Left ventricle myocardium inferior (tissue), 1 donor: ENCODE data around the gene FAT4. TPM values are rescaled to one million over a fixed set of nuclear protein-coding genes. Genes with fewer than 3 reads are reported as not detected.

Source experiments
- DNase-seq: peaks from one replicate; pipeline ENCODE4 v3.0.0-alpha.2; 2020
- H3K27ac ChIP-seq: fragments of 200-600 bp; replicated peaks from 2 replicates; pipeline ENCODE4 v1.8.0; 2021
- H3K27me3 ChIP-seq: fragments of 200-600 bp; 2 replicates; pipeline ENCODE4 v1.8.0; 2021; ENCODE audit warnings: low read depth
- H3K36me3 ChIP-seq: fragments of 200-600 bp; 2 replicates; pipeline ENCODE4 v1.8.0; 2021
- H3K4me1 ChIP-seq: fragments of 200-600 bp; 2 replicates; pipeline ENCODE4 v1.8.0; 2021
- H3K4me3 ChIP-seq: fragments of 200-600 bp; 2 replicates; pipeline ENCODE4 v1.8.0; 2021; ENCODE audit warnings: mild to moderate bottlenecking, moderate library complexity
- H3K9me3 ChIP-seq: fragments of 200-600 bp; replicated peaks from 2 replicates; pipeline ENCODE4 v1.8.0; 2021
- intact Hi-C: fragments of 100-400 bp; cut with micrococcal nuclease; formaldehyde crosslinking; loops from one replicate; pipeline ENCODE4 v1.11.0; 2022
- total RNA-seq: library from RNA; stranded (reverse); fragmentation: NEBNext Ultra II Directional; extraction: Animal tissue kit (Norgen Biotek cat#: 25700); gene quantifications from one replicate; pipeline ENCODE4 v1.2.1, GENCODE V29; 2021
- TF ChIP-seq, protein P1 (sequence below): fragments of 200-600 bp; IDR thresholded peaks from 2 replicates; pipeline ENCODE4 v1.8.0; 2021; ENCODE audit warnings: antibody characterized with exemption, mild to moderate bottlenecking, borderline replicate concordance
- donor health status: DM: no; HTN: yes; CAD: no; lungs with severe emphysema.

Gene FAT4
- total RNA-seq, 1 donor from 2014 or later: 6.7 TPM

DNA sequence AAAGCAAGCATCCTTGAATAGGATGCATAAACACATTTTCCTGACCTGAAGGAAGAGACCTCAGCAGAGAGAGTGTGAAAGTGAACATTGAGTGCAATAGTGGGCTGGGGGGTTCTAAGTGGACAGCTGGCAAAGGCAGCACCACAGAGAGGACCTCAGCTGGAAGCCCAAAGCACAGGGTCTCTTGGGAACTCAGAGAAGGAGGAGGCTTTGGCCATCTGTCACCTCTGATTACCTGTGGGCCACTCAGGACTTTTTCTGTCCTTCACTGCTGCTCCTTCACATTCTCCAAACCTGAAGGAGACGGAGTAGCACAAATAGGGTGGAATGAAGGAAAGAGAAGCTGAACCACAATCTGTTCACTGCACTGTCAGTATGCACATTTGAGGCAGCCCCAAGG, 37.9 kb upstream of the FAT4 start:
- TF ChIP-seq, protein P1, sequence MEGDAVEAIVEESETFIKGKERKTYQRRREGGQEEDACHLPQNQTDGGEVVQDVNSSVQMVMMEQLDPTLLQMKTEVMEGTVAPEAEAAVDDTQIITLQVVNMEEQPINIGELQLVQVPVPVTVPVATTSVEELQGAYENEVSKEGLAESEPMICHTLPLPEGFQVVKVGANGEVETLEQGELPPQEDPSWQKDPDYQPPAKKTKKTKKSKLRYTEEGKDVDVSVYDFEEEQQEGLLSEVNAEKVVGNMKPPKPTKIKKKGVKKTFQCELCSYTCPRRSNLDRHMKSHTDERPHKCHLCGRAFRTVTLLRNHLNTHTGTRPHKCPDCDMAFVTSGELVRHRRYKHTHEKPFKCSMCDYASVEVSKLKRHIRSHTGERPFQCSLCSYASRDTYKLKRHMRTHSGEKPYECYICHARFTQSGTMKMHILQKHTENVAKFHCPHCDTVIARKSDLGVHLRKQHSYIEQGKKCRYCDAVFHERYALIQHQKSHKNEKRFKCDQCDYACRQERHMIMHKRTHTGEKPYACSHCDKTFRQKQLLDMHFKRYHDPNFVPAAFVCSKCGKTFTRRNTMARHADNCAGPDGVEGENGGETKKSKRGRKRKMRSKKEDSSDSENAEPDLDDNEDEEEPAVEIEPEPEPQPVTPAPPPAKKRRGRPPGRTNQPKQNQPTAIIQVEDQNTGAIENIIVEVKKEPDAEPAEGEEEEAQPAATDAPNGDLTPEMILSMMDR: no peak
- DNase-seq: no peak
- no peaks in the 10 kb centered on the region for H3K36me3 ChIP-seq
- intact Hi-C loops: no loop called here
- no peak overlapping the region for H3K4me3 ChIP-seq
- no peaks in the 10 kb centered on the region for H3K9me3 ChIP-seq
- H3K4me1 ChIP-seq: no peaks in the 10 kb centered on the region
- no peak overlapping the region for H3K27ac ChIP-seq
- no peaks in the 10 kb centered on the region for H3K27me3 ChIP-seq

DNA sequence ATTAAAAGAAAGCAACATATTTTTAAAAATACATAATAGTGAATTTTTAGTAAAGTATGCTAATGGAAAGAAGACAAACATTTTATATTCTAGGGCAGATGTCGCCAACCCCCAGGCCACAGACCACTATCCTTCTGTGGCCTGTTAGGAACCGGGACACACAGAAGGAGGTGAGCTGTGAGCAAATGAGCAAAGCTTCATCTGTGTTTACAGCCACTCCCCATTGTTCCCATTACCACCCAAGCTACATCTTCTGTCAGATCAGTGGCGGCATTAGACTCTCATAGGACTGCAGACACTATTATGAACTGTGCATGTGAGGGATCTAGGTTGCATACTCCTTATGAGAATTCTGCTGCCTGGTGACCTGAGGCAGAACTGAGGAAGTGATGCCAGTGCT, 37.0 kb upstream of the FAT4 start:
- H3K27ac ChIP-seq: no peak overlapping the region
- intact Hi-C loops: no loop called here
- TF ChIP-seq, protein P1: no peak

DNA sequence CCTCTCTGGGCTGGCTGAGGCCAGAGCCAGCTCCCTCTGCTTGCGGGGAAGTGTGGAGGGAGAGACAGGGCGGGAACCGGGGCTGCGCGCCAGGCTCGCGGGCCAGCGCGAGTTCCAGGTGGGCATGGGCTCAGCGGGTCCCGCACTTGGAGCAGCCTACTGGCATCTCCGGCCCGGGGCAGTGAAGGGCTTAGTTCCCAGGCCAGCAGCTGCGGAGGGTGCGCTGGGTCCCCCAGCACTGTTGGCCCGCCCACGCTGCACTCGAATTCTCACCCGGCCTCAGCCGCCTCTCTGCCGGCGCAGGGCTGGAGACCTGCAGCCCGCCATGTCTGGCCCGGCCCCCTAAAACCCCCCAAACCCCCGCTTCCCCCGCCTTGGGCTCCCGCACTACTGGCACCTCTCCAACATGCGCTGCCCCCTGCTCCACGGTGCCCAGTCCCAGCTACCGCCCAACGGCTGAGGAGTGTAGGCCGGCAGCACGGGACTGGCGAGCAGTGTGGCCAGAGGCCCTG, 33.8 kb upstream of the FAT4 start:
- Histone ChIP-seq H3K9me3 (no peaks in the 10 kb centered on the region), H3K36me3 (no peaks in the 10 kb centered on the region), H3K4me3 (no peak overlapping the region), H3K27me3 (no peaks in the 10 kb centered on the region), H3K4me1 (no peaks in the 10 kb centered on the region), H3K27ac (no peak overlapping the region)
- TF ChIP-seq, protein P1: no peak
- DNase-seq: no peak
- intact Hi-C loops: loop anchor here (10.0 kb wide), 1 partner anchor 946 kb away; no protein-coding TSS in a partner anchor

More for the DNA sequence above, 37.0 kb upstream of the FAT4 start:
- Histone ChIP-seq H3K4me3 (no peak overlapping the region), H3K36me3 (no peaks in the 10 kb centered on the region), H3K27me3 (no peaks in the 10 kb centered on the region), H3K9me3 (no peaks in the 10 kb centered on the region), H3K4me1 (no peaks in the 10 kb centered on the region)
- DNase-seq: no peak

DNA sequence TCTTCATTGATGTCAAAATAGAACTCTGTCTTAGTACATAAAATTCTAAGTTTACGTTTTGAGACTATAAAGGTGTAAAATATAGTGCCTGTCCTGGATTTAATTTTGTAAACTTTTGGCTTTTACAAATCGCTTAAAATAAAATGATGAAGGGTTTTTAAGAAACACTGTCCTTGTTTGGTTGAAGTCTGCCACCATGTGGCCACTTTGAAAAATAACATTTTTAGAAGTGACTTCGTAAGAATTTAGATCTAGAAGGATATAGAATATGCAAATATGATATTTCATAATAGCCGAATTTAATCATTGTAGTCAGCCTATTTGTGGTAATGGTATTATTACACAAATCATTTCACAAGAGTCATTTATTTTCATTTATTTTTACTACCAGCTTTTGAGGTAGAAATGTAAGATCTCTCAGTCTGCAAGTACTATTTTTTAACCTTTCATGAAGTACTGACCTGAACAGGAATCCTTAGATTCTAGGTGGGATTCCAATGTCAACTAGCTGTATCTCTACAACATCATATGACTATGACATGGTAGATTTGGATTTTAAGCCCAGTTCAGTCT, 31.0 kb upstream of the FAT4 start:
- intact Hi-C loops: loop anchor here (10.0 kb wide), 1 partner anchor 949 kb away; no protein-coding TSS in a partner anchor
- no peaks in the 10 kb centered on the region for H3K36me3 ChIP-seq
- no peak overlapping the region for H3K27ac ChIP-seq
- H3K4me1 ChIP-seq: no peaks in the 10 kb centered on the region
- no peaks in the 10 kb centered on the region for H3K9me3 ChIP-seq
- TF ChIP-seq, protein P1: peak; percentile 64
- DNase-seq: no peak
- no peaks in the 10 kb centered on the region for H3K27me3 ChIP-seq
- H3K4me3 ChIP-seq: no peak overlapping the region

DNA sequence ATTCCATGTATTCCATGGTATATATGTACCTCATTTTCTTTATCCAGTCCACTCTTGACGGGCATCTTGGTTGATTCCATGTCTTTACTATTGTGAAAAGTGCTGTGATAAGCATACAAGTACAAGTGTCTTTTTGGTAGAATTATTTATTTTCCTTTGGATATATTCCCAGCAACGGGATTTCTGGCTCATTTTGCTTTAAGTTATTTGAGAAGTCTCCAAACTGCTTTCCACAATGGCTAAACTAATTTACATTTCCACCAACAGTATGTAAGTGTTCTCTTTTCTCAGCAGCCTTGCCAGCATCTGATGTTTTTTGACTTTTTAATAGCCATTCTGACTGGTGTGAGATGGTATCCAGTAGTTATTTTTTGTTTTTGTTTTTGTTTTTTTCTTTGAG, 17.6 kb upstream of the FAT4 start:
- Histone ChIP-seq H3K27ac (no peak overlapping the region), H3K4me3 (no peak overlapping the region), H3K36me3 (no peaks in the 10 kb centered on the region), H3K27me3 (no peaks in the 10 kb centered on the region), H3K4me1 (no peaks in the 10 kb centered on the region), H3K9me3 (peaks cover 9% of the 10 kb centered on the region)
- no peak for DNase-seq
- TF ChIP-seq, protein P1: no peak
- intact Hi-C loops: no loop called here
